GM23338 (cell line): Measurements from ENCODE around the gene NRP1. TPM values are rescaled to one million over a fixed set of nuclear protein-coding genes. Genes with fewer than 3 reads are reported as not detected.

Experiments used
- ATAC-seq: fragments of 200-7000 bp; cut with Tn5 transposase; 3 replicates; pipeline ENCODE4 v1.9.1; 2020
- DNase-seq: peaks from one replicate; pipeline ENCODE4 v3.0.0-alpha.2; 2015; ENCODE audit warnings: low spot score
- H2AFZ ChIP-seq: fragments of 200-600 bp; sonication (generic); 2 replicates; pipeline ENCODE4 v1.8.0; 2016; ENCODE audit warnings: antibody characterized with exemption, mild to moderate bottlenecking, moderate library complexity
- H3F3A ChIP-seq: fragments of 200-600 bp; sonication (generic); replicated peaks from 2 replicates; pipeline ENCODE4 v1.8.0; 2017; ENCODE audit warnings: antibody characterized with exemption, mixed run types, low read depth
- H3K27ac ChIP-seq: fragments of 200-600 bp; sonication (generic); 2 replicates; pipeline ENCODE4 v1.6.1; 2016; ENCODE audit warnings: low read depth
- H3K27me3 ChIP-seq: fragments of 200-600 bp; sonication (generic); 2 replicates; pipeline ENCODE4 v1.8.0; 2016; ENCODE audit warnings: mild to moderate bottlenecking, mixed run types, moderate library complexity; ENCODE audit not compliant: insufficient read depth
- H3K36me3 ChIP-seq: fragments of 200-600 bp; sonication (generic); 2 replicates; pipeline ENCODE4 v1.8.0; 2016; ENCODE audit warnings: mild to moderate bottlenecking; ENCODE audit not compliant: insufficient read depth
- H3K4me1 ChIP-seq: fragments of 200-600 bp; sonication (generic); 2 replicates; pipeline ENCODE4 v1.8.0; 2016; ENCODE audit warnings: mild to moderate bottlenecking, moderate library complexity; ENCODE audit not compliant: insufficient read depth
- H3K4me2 ChIP-seq: fragments of 200-600 bp; sonication (generic); 2 replicates; pipeline ENCODE4 v1.7.1; 2017; ENCODE audit warnings: mixed run types
- H3K4me3 ChIP-seq: fragments of 200-600 bp; sonication (generic); 2 replicates; pipeline ENCODE4 v1.6.1; 2016; ENCODE audit warnings: mixed run types
- H3K79me2 ChIP-seq: fragments of 200-600 bp; sonication (generic); replicated peaks from 2 replicates; pipeline ENCODE4 v1.8.0; 2017; ENCODE audit warnings: mild to moderate bottlenecking; ENCODE audit not compliant: insufficient read depth
- H3K9me2 ChIP-seq: fragments of 200-600 bp; sonication (generic); 2 replicates; pipeline ENCODE4 v1.8.0; 2017; ENCODE audit not compliant: insufficient read depth
- H4K20me1 ChIP-seq: fragments of 200-600 bp; sonication (generic); replicated peaks from 2 replicates; pipeline ENCODE4 v1.8.0; 2017; ENCODE audit warnings: mild to moderate bottlenecking; ENCODE audit not compliant: insufficient read depth
- H3K27ac Mint-ChIP-seq: 2 replicates; pipeline ENCODE4 v1.8.0; 2020; ENCODE audit warnings: inconsistent platforms, mild to moderate bottlenecking, moderate library complexity, mixed read lengths
- H3K27me3 Mint-ChIP-seq: 3 replicates; pipeline ENCODE4 v1.8.0; 2022; ENCODE audit warnings: low read depth, mild to moderate bottlenecking, moderate library complexity, mixed read lengths, inconsistent platforms; ENCODE audit not compliant: insufficient read depth, poor library complexity
- H3K36me3 Mint-ChIP-seq: 3 replicates; pipeline ENCODE4 v1.8.0; 2021; ENCODE audit warnings: low read depth, mild to moderate bottlenecking, inconsistent platforms, moderate library complexity, mixed read lengths
- H3K4me1 Mint-ChIP-seq: 3 replicates; pipeline ENCODE4 v1.8.0; 2020; ENCODE audit warnings: mild to moderate bottlenecking, inconsistent platforms, mixed read lengths
- H3K4me3 Mint-ChIP-seq: 3 replicates; pipeline ENCODE4 v1.8.0; 2021; ENCODE audit warnings: moderate library complexity, mild to moderate bottlenecking, inconsistent platforms, mixed read lengths
- H3K9me3 Mint-ChIP-seq: 3 replicates; pipeline ENCODE4 v1.8.0; 2020; ENCODE audit warnings: moderate library complexity, mild to moderate bottlenecking, inconsistent platforms, mixed read lengths
- ETS1 ChIP-seq: IDR thresholded peaks from 2 replicates; pipeline ENCODE4 v1.6.1; 2016; ENCODE audit warnings: antibody characterized with exemption
- EZH2phosphoT487 ChIP-seq: fragments of 200-600 bp; sonication (generic); IDR thresholded peaks from one replicate; pipeline ENCODE4 v1.8.1; 2018; ENCODE audit warnings: antibody characterized with exemption; ENCODE audit not compliant: unreplicated experiment
- ZNF331 ChIP-seq: fragments of 250-450 bp; sonication (Bioruptor Pico); IDR thresholded peaks from 2 replicates; pipeline ENCODE4 v1.5.0; 2020; ENCODE audit warnings: low read depth, mild to moderate bottlenecking, moderate library complexity
- polyA plus RNA-seq: library from polyadenylated mRNA; unstranded; fragments of >200 nt; fragmentation: Nextera tagmentation; extraction: Ambion mirVana; gene quantifications from 2 replicates; pipeline ENCODE4 v1.2.1, GENCODE V29; 2016
- total RNA-seq: library from RNA; depleted of rRNA; stranded (reverse); fragments of >200 nt; shearing (Covaris generic); gene quantifications from 2 replicates; pipeline ENCODE4 v1.2.3, GENCODE V29; 2014
- TF ChIP-seq, protein P1 (sequence below): IDR thresholded peaks from one replicate; pipeline ENCODE4 v1.6.1; 2018; ENCODE audit warnings: antibody characterized with exemption; ENCODE audit not compliant: unreplicated experiment

Gene NRP1
- total and polyA plus RNA-seq, 2 experiments from 2014 or later: 2.9 to 3.5 TPM

GRCh38 chr10:33252794-33253203, 81.7 kb downstream of the NRP1 start:
- H3K4me1 Mint-ChIP-seq: peaks cover 10% of the 10 kb centered on the region
- TF ChIP-seq, protein P1, sequence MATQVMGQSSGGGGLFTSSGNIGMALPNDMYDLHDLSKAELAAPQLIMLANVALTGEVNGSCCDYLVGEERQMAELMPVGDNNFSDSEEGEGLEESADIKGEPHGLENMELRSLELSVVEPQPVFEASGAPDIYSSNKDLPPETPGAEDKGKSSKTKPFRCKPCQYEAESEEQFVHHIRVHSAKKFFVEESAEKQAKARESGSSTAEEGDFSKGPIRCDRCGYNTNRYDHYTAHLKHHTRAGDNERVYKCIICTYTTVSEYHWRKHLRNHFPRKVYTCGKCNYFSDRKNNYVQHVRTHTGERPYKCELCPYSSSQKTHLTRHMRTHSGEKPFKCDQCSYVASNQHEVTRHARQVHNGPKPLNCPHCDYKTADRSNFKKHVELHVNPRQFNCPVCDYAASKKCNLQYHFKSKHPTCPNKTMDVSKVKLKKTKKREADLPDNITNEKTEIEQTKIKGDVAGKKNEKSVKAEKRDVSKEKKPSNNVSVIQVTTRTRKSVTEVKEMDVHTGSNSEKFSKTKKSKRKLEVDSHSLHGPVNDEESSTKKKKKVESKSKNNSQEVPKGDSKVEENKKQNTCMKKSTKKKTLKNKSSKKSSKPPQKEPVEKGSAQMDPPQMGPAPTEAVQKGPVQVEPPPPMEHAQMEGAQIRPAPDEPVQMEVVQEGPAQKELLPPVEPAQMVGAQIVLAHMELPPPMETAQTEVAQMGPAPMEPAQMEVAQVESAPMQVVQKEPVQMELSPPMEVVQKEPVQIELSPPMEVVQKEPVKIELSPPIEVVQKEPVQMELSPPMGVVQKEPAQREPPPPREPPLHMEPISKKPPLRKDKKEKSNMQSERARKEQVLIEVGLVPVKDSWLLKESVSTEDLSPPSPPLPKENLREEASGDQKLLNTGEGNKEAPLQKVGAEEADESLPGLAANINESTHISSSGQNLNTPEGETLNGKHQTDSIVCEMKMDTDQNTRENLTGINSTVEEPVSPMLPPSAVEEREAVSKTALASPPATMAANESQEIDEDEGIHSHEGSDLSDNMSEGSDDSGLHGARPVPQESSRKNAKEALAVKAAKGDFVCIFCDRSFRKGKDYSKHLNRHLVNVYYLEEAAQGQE: no peak
- TF ChIP-seq EZH2phosphoT487: no peak

DNA sequence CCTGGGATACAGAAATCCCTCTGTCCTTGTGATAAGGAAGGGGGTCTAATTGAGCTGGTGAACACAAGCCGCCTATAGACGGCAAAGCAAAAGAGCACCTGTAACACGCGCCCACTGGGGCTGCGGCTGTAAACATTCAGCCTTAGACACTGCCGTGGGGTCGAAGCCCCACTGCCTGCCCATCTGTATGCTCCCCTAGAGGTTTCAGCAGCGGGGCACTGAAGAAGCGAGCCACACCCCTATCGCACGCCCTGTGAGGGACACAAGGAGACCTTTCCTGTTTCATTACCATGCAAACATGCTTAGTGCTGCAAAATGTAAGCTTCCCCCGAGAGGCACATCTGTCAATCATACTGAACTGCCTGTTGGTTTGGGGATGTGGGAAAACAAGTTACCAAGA, 82.1 kb downstream of the NRP1 start:
- peaks cover 3% of the 10 kb centered on the region; the same call in 1 of the 2 replicates for H3K4me1 ChIP-seq
- Mint-ChIP-seq H3K9me3 (no peaks in the 10 kb centered on the region), H3K36me3 (no peaks in the 10 kb centered on the region), H3K4me3 (no peak overlapping the region), H3K27ac (no peak overlapping the region), H3K4me1 (peaks cover 10% of the 10 kb centered on the region), H3K27me3 (peaks cover 3% of the 10 kb centered on the region)
- no peaks in the 10 kb centered on the region for H3K27me3 ChIP-seq
- no peak overlapping the region for H3K27ac ChIP-seq
- no peaks in the 10 kb centered on the region for H4K20me1 ChIP-seq
- DNase-seq (no peak), ATAC-seq (no peak)
- H3K79me2 ChIP-seq: no peaks in the 10 kb centered on the region
- no peak overlapping the region for H2AFZ ChIP-seq
- no peaks in the 10 kb centered on the region for H3F3A ChIP-seq
- H3K36me3 ChIP-seq: no peaks in the 10 kb centered on the region
- H3K4me2 ChIP-seq: no peak overlapping the region
- no peak for TF ChIP-seq EZH2phosphoT487
- no peak for TF ChIP-seq ETS1
- TF ChIP-seq ZNF331 (CRISPR knock-in tag): no peak
- no peak overlapping the region for H3K4me3 ChIP-seq
- no peaks in the 10 kb centered on the region for H3K9me2 ChIP-seq

More at GRCh38 chr10:33252794-33253203, 81.7 kb downstream of the NRP1 start:
- Mint-ChIP-seq H3K36me3 (no peaks in the 10 kb centered on the region), H3K27ac (no peak overlapping the region), H3K9me3 (no peaks in the 10 kb centered on the region), H3K4me3 (no peak overlapping the region), H3K27me3 (peaks cover 3% of the 10 kb centered on the region)
- Histone ChIP-seq H3K4me3 (no peak overlapping the region), H3K36me3 (no peaks in the 10 kb centered on the region), H3K9me2 (no peaks in the 10 kb centered on the region), H3K27me3 (no peaks in the 10 kb centered on the region), H4K20me1 (no peaks in the 10 kb centered on the region), H3K27ac (no peak overlapping the region), H3K4me1 (peaks cover 3% of the 10 kb centered on the region; the same call in 1 of the 2 replicates), H3K79me2 (no peaks in the 10 kb centered on the region), H2AFZ (no peak overlapping the region), H3F3A (no peaks in the 10 kb centered on the region), H3K4me2 (no peak overlapping the region)
- DNase-seq (no peak), ATAC-seq (no peak)
